ENCODE measurements around the gene TECPR1.
A peak's percentile ranks its signal among the peaks of the same experiment; 100 is the strongest.

The TECPR1 gene

DNA sequence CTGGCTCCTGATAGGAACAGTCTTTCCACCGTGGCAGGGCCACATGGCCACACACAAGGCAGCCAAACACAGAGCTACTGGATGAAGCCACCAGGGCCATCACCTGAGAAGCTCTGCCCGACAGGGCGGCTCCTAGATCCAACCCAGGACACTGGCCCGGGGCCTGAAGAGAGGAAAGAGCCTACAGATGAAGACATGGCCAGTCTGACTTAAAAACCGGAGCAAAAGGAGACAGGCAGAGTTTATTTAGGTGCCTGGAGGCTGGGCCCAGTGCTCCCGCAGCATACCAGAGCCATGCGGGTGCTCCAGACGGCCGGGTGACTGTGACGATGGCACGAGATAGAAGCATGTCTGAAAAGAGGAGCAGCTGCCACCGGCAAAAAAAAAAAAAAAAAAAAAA lies 3.9 kb downstream of the TECPR1 start:
- no peak for DNase-seq

DNA sequence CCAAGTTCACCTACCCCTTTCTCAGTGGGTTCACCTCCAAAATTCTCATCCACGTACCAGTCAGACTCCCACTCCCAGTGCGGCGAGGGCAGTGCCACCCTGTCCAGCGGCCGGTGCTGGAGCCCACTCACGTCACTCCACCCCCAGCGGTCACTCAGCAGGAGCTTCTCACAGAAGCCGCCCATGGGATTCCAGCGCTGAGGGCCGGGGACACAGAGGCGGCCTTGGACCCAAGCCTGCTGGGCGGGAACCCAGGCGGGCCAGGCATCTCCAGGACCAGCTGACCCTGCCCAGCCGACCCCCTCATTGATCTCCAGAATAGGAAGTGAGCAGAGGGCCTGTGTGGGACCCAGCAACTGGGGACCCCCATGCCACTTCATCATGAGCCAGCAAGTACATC lies 7.2 kb downstream of the TECPR1 start:
- no peak for DNase-seq

DNA sequence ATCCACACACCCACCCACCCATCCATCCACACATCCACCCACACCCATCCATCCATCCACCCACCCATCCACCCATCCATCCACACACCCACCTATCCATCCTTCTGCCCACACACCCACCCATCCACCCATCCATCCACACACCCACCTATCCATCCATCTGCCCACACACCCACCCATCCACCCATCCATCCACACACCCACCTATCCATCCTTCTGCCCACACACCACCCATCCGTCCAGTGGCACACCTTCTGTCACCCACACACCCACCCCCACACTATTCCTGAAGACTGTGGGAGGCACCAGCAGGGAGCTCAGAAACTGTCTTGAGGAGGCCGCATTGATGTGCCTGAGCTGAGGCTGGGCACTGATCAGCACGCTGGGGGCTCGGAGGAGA lies 9.1 kb downstream of the TECPR1 start:
- DNase-seq, result no peak

DNA sequence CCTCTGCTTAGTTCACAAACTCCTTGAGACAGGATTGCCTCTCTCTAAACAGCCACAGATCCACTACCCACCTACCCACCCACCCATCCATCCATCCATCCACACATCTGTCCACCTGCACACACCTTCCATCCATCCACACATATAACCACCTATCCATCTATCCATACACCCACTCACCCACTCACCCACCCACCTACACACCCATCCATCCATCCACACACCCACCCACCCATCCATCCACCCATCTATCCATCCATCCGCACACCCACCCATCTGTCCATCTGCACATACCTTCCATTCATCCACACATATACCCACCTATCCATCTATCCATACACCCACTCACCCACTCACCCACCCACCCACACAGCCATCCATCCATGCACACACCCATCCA lies 9.7 kb downstream of the TECPR1 start:
- no peak for DNase-seq

DNA sequence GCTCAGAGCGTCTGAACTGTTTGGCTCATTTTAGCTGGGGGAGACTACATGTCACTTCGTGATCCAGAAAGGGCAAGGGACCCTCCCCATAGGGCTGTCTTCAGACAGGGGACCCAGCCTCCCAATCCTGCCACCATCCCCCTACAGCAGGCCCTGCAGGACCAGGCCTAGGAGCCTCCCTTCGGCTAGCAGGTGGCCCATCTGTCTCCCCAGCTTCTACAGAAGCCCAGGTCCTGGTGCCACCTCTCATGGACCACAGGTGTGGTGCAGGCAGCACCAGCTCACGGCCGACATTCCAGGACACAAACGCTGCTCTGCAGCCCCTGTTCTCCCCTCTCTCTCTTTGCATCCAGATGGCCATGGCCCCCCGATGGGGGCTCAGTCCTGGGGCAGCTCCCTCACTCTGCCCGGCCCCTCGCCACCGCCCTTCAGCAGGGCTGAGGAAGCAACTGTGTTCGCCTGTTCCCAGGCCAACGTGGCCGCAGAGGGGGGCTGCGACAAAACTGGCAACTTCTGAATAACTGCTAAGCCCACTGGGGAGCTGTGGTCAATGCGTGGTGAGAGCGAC lies 10.3 kb downstream of the TECPR1 start:
- no peak for DNase-seq

DNA sequence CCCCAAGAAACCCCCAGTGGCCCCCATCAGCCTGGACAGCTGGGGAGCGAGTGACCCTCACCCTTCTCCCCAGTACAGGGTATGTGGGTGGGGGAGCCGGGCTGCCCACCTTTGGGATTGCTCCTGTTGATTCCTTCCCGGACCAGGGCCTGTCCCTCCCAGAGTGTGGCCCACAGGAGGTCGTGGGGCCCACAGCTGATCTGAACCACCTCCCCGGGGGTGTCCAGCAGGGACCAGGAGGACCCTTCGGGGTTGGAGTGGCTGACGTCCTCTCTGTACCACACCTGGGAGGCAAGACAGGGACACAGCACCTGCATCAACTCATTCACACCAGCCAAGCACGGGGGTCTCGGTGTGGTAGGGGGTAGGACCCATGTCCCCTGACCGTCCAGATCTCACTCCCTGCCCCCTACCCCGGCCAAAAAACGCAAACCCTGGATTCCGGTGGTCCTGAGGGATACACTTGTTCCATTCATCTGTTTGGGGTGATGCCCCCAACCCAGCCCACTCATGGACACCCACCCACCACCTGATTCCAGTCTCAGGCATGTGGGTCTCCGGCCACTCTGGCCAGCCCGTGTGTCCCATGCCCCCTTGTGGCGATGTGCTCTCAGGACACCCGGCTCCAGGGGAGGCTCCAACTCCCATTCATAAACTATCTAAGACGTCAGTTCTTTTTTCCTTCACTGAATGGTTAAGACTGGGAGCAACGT lies 10.9 kb downstream of the TECPR1 start:
- peak; percentile 80 for DNase-seq

DNA sequence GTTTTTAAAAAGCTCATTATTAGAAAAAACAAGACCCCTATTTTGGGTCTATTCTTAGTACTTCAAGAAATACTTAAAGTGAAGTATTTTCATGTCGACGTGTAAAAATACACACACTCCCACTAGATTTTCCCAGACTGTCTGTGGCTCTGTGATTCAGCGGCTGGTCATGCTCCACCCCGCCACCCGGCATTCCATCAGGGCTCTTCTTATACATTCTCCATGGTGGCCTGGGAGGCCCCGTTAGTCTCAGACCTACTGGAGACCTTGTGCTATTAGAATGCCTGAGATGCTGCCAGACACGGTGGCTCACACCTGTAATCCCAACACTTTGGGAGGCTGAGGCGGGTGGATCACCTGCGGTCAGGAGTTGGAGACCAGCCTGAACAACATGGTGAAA lies 13.1 kb downstream of the TECPR1 start:
- DNase-seq, result no peak

DNA sequence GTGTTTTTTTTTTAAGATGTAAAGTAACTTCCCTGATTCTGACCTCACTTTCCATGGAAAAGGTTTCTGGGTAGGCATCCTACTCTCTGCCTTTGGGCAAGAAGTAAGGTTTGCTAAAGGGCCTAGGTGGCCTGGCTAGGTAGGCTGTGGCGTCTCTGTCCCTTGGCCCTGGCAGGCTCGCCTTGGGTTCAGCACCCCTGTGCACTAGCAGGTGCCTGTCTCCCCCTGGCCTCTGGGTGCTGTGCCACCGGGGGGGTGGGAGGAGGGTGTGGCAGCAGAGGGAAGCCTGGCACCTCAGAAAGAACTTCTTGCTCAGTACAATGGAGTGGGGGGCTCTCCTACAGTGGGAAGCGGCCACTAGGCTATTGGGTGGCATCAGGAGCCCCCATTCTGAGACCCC lies 14.0 kb downstream of the TECPR1 start:
- no peak for DNase-seq

DNA sequence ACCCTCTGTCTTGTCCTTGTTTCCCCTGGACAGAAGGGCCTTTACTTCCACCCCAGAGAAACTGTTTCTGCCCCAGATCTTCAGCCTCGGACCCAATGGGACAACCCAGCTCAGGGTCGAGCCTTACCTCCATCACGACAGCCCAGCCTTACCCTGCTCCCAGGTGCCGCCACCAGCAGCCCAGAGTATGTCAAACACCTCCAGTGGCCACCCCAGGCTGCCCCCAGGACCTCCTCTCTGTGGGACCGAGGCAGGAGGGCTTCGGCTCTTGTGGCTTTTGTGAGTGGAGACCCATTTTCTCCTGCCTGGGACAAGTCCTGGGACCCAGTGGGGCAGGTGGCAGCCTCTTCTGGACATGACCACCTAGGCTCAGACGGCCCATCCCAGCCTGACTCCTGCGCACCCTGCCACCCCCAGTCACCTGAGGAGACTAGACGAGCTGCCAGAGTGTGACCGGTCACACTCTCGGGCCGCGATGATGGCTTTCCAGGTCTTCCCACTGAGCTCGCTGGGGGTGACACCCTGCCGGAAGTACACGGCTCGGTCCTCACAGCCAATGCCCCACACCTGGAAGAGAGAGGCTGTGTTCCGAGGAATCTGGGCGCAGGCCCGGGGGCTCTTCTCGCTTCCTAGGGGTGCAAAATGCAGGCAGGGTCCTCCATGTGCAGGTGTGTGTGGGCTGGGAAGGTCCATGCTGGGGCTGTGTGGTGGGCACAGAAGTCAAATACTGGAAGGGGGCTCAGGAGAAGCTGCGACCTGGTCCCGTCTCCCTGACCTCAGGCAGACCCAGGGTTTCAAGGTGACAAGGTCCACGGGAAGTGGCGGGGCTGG lies 15.5 kb downstream of the TECPR1 start:
- no peak for DNase-seq

DNA sequence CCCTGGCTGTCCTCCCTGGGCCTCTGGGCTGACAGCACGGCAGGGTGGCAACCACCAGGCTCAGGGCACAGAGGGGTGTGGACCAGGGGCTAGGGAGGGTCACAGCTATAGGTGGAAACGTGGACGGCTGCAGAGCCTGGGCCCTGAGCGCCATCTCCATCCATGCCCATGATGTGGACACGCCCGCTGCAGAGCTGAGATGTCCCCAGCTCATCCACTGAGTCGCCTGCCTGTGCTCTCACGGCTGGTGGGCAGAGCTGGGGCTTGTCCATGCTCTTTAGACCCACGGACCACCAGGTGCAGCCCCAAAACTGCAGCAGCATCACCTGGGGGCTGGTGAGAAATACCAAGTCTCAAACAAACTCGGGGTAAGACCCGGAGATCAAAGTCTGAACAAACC lies 16.1 kb downstream of the TECPR1 start:
- peak; percentile 29 for DNase-seq

DNA sequence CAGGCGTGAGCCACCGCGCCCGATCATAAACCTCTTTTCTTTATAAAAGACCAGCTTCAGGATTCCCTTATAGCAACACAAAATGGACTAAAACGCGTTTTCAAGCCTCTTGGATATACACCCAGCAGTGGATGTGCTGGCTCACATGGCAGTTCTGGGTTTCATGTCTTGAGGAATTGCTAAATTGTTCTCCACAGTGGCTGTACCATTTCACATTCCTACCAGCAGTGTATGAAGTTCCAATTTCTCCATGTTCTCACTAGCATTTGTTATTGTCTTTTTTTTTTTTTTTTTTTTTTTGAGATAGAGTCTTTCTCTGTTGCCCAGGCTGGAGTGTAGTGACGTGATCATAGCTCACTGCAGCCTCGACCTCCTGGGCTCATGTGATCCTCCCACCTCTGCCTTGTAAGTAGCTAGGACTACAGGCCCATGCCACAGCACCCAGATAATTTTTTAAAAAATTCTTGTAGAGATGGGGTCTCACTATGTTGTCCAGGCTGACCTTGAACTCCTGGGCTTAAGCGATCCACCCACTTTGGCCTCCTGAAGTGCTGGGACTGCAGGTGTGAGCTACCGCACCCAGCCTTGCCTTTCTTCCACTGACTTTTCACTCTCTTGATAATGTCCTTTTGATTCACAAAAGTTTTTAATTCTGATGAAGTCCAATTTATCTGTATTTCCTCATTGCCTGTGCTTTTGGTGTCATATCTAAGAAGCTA lies 17.4 kb downstream of the TECPR1 start:
- no peak for DNase-seq

DNA sequence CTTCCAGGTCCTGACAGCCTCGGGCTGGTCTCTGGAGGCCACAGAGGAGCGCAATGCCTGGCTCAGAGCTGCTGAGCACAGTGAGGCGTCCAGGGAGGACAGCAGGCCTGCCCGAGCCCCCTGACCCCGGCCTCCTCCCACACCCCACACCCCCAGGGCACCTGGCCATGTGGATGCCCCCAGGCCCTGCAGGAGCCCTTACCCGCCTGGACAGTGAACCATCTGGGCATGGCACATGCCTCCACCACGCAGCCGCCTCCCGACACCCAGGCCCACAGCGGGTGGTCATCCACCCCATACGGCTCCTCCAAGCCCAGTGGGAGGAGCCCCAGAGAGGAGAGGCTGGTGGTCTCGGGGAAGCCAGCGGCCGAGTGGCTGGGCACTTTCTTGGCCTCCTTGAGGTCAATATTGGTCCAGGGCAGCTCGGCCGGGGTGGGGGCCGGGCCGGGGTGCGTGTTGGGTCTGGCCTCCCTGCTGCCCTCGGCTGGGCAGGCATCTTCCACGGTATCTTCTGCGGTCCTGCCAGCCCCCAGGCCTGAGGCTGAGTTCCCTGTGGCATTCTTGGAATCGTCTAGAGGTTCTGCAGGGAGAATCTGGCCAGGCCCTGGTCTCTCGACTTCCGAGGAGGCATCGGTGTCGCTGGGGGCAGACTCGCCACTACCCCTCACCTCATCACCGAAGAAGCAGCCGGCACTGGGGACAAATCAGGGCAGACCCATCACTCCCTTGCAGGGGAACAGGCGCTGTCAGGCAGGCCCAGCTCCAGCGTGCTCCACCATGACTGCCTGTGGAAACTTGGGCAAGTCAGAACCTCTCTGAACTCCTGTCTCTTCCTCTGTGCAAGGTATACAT lies 18.6 kb downstream of the TECPR1 start:
- no peak for DNase-seq

DNA sequence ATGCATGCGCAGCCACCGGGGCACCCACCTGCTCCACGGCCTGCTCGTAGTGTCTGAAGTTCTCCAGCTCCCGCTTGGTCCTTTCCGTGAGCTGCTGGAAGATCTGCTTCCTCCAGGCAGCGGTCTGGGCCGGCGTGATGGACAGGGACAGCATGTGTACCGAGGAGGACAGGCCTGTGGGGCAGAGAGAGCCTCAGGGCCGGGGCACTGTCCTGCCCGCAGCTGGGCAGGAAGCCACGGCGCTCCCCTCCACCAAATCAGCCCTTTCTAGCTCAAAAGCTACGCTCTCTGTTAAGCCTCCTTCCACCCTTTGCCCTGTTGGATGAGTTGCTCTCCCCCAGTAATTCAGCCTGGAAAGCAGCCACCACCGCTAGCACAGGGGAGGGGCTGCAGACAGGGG lies 19.2 kb downstream of the TECPR1 start:
- DNase-seq, result no peak

DNA sequence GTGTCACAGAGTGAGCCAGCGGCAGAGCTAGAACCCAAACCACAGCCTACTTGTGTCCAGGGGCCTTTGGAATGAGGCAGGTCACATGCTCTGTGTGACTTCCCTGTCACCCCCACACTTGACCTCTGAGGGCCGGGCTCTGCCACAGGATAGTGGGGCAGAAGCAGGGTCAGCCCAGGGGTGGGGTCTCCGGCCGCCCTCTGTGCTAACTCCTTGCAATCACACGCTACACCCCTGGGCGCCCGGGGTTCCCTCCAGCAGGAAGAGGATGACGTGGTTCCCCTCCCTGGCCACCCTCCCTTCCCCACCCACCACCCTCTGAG lies 19.8 kb downstream of the TECPR1 start:
- DNase-seq, result no peak

DNA sequence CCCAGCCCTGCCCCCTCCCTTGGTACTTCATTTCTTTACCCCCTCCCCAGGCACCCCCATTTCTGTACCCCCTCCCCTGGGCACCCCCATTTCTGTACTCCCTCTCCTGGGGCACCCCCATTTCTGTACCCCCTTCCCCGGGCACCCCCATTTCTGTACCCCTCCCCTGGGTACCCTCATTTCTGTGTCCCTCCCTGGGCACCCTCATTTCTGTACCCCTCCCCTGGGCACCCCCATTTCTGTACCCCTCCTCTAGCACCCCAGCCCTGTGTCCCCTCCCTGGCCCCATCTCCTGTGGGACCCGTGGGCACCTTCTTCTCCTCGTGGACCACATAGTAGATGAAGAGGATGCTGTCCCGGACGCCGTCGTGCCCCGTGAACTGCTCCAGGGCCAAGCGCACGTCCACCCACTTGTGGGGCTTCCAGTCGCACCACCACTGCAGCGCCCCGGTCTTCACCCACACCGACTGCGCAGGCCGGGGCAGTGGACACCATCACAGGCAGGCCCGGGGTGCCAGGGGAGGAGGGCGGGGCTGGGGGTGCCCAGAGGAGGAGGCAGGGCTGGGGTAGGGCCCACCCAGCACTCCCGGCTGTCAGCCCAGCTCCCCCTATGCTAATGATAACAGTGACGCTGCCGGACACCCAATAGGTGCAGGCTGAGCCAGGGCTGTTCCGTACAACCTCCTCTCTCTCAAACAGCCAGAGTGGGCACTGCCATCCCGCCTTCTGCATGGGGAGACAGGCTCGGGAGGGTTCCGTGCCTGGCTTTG lies 20.4 kb downstream of the TECPR1 start:
- DNase-seq, result no peak

DNA sequence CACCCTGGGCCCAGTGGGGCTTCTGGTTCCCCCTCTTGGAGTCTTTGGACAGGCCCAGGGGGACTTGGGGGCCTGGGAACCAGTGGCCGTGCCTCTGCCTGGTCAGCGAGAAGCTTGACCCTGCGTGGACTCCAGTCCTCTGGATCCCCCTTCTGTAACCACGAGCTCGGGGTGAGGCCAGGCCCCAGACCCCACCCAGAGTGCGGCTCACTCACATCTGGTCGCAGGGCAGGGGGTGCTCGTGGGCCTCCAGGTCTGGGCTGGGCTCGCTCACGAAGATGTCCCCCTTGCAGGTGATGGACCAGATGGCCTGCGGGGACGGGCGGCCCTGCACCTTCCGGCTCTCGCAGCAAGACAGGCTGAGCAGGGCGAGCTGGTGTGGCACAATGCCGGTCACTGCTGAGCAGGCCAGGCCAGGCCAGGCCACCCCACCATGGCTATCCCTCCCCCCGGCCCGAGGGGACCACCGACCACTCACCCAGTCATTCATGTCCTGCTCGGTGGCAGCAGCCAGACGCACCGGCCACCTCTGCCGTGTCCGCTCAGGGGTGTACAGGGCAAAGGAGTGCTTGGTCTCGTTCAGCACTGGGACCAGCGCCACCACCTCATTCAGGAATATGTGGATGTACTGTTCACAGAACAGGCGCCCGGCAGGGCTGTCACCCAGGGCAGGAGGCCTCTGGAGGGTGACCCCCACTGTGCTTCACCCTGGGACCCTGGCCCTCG lies 21.1 kb downstream of the TECPR1 start:
- no peak for DNase-seq

DNA sequence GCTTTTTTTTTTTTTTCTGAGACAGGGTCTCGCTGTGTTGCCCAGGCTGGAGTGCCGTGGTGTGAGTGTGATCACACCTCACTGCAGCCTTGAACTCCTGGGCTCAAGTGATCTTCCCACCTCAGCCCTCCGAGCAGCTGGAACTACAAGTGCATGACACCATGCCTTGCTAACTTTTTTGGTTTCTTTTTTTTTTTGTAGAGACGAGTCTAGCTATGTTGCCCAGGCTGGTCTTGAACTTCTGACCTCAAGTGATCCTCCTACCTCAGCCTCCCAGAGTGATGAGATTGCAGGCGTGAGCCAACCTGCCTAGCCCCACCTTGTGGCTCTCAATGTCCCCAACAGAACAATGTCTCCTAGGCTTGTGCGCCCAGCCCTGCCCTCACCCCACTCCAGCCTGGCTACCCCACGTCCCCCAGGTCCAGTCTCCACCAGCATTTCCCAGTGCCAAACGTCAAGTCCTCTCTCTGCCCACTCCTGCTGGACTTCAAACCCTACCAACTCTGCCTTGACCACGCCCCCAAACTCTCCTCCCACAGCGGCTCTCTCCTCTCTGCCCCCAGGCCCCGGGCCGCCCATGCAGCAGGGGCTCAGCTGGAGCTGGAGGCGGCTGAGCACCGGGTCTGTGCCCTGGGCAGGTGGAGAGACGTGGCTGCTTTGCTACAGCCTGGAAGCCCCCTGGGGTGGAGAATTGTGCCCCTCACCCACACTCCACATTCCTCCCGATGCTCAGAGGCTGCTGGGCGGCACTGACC lies 21.9 kb downstream of the TECPR1 start:
- no peak for DNase-seq

DNA sequence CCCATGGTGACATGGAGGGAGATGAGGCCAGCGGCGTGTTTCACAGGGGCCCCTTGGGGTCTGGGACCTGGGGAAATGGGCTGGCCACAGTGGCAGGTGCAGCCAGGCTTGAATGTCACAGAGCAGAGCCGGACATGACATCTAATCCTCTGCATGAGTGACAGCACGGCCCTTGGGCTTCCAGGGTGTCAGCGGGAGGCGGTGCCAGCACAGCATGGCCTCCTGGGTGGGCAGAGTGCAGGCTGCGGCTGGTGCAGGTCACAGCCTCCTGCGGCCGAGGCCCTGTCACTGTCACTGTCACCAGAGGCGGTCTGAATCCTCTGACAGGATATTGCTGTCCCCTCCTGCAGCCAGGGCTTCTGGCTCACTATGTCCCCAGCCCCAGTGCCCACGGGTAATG lies 22.6 kb downstream of the TECPR1 start:
- no peak for DNase-seq

DNA sequence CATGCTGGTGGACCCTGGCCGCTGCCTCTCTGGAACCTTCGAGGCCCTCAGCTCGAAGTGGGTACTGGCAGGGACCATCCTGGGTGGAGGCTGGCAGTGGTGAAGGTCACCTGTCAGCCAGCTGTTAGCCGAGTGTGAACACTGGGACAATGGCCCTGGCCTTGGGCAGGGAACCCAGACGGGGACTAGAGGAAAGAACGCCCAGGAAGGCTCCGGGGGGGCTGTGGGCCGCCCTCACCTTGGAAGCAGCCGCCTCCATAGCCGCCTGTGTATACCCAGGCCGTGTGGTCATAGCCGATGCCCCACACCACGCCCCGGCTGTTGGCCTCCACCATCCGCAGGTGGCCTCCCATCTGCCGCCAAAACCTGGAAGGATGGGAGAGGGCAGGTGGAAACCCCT lies 23.2 kb downstream of the TECPR1 start:
- no peak for DNase-seq

DNA sequence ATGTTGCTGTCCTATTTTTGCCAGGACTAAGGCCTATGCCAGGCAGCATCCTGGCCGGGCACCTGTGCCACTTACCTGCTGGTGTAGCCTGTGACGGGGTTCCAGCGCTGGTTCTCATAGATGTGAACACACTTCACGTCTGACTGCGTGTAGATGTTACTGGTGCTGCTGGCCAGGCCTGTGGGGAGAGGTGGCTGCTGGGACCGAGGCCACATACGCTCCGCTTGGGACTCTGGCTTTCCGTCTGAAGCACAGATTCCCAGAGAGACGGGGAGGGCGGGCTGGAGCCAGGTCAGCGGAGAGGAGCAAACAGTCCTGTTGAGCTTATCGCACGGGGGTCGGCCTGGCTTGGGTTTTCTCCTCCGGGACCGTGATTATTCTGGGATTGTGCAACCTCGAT lies 24.1 kb downstream of the TECPR1 start:
- no peak for DNase-seq
